Measurements from ENCODE around the gene BCAS3. TPM values are rescaled to one million over a fixed set of nuclear protein-coding genes. Genes with fewer than 3 reads are reported as not detected.

BCAS3 gene
- total RNA-seq, 4 donors from 2014 or later = 21.7 to 42.2 (median 23.0) TPM

DNA sequence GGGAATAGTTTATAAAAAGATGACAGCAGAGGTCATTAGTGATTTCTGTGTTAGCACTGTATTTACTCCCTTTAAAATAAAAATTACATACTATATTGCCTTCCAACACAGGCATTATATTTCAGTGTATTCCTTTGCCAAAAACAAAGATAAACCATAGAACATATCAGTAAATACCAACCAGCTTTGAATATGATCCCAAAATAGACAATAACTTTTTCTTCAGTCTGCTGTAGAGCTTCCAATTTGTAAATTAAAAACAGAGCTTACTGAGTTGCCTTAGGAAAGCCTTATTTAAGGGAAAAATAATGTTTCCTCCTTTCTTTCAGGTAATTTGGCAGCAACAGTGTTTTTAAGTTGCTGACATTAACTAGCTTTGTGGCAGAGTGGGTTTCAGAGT lies 369.9 kb downstream of the BCAS3 start:
- no peak for TF ChIP-seq CTCF (IDR thresholded peaks at IDR 0.05; ENCODE audit: low read depth)

DNA sequence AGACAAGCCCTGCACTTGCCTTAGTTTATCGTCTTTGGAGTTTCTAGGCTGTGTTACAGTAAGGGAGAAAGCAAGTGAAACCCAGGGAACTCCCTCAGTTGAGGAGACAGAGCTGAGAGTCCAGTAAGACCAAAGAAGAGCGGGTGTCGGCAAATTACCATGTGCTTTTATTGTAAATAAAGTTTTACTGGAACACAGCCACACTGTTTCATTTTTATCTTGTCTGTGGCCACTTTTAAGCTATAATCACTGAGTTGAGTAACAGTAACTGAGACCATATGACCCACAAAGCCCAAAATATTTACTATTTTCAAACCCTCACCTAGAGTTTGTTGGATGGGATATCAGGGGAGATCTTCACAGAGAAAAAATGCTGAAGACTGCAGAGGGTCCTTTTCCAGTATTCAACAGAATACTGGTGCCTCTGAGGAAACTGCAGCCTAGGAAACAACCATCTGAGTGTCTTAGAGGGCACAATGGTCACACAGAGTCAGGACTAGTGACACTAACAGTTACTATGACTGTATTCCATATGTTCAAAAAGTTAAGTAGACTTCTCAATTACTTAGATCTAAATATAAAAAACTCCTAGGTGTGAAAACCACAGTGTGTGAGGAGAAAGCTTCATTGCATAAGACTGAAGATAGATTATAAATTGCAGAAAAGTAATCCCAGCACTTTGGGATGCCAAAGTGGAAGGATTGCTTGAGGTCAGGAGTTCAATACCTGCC lies 370.9 kb downstream of the BCAS3 start:
- TF ChIP-seq CTCF (IDR thresholded peaks at IDR 0.05; ENCODE audit: low read depth) = no peak

DNA sequence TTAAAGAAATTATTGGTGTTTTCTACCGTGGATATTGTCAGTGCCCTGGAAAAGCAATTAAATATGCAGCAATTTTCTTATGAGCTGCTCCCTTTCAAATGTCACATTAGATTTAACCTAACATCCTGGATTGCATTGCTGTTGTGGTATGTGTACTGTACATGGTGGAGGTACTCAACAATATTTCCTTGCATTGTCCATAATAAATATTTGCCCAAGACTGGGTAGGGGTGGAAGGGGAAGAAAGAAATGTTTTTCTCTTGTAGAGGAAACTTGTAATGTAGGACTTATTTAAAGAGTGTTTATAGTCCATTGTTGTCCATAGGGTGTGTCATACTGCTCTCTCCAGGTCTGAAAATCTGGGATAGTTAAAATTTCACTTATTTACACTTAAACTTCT lies 375.8 kb downstream of the BCAS3 start:
- no peak for TF ChIP-seq CTCF (IDR thresholded peaks at IDR 0.05; ENCODE audit: low read depth)

DNA sequence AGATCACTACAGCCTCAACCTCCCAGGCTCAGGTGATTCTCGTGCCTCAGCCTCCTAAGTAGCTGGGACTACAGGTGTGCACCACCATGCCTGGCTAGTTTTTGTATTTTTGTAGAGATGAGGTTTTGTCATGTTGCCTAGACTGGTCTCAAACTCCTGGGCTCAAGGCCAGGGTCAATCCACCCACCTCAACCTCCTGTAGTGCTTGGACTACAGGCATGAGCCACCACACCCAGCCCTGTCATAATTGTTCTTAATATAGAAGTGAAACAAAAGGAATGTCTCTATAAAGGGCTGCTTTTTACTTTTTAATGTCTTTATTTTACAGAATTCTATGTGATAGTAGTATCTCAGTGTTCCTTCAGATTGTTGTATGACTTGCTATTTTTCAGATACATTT lies 376.8 kb downstream of the BCAS3 start:
- TF ChIP-seq CTCF (IDR thresholded peaks at IDR 0.05; ENCODE audit: low read depth) = no peak

GRCh38 chr17:61057257-61057656 lies 379.6 kb downstream of the BCAS3 start:
- TF ChIP-seq CTCF (IDR thresholded peaks at IDR 0.05; ENCODE audit: low read depth) = no peak

- no peak for TF ChIP-seq CTCF (IDR thresholded peaks at IDR 0.05; ENCODE audit: low read depth)
Observed at GRCh38 chr17:61058066-61058465, 380.4 kb downstream of the BCAS3 start.

- no peak for TF ChIP-seq CTCF (IDR thresholded peaks at IDR 0.05; ENCODE audit: low read depth)
Observed at GRCh38 chr17:61063528-61063927, 385.9 kb downstream of the BCAS3 start.
